Esophagus squamous epithelium (tissue), 5 donors: ENCODE results near the gene GAB2. TPM values are rescaled to one million over a fixed set of nuclear protein-coding genes. Genes with fewer than 3 reads are reported as not detected.

ENCODE experiments used
- DNase-seq: peaks from one replicate; lab custom pipeline; 2025; lab: John Stamatoyannopoulos, UW
- H3K27ac ChIP-seq, 4 donors: fragments of 200-600 bp; sonication (generic); one replicate each; pipeline ENCODE4 v1.5.1; 2016 to 2019; ENCODE audit warnings: mild to moderate bottlenecking in 1 of 4
- H3K27me3 ChIP-seq, 4 donors: fragments of 200-600 bp; sonication (generic); 1 replicate in 3 of 4; 2 replicates in 1 of 4; pipeline versions ENCODE4 v1.5.1 to v1.6.0; 2017 to 2021; ENCODE audit warnings: antibody characterized with exemption in 1 of 4
- H3K36me3 ChIP-seq, 3 donors: fragments of 200-600 bp; sonication (generic); one replicate each; pipeline ENCODE4 v1.5.1; 2016 to 2019
- H3K4me1 ChIP-seq, 3 donors: fragments of 200-600 bp; sonication (generic); one replicate each; pipeline ENCODE4 v1.5.1; 2017 to 2019
- H3K4me3 ChIP-seq, 4 donors: fragments of 200-600 bp; sonication (generic); 1 replicate in 3 of 4; 2 replicates in 1 of 4; pipeline ENCODE4 v1.5.1; 2016 to 2019; ENCODE audit warnings: mild to moderate bottlenecking in 2 of 4, moderate library complexity in 1 of 4
- H3K9me3 ChIP-seq, 3 donors: fragments of 200-600 bp; sonication (generic); one replicate each; pipeline ENCODE4 v1.5.1; 2016 to 2019
- CTCF ChIP-seq, 6 experiments: fragments of 450-650 bp in 4 of 6; fragments of 200-600 bp in 2 of 6; sonication (generic) in 2 of 6; IDR thresholded peaks; one replicate each; pipeline ENCODE4 v1.5.1; 2016 to 2019; ENCODE audit warnings: antibody characterized with exemption in 6 of 6, mild to moderate bottlenecking in 4 of 6, moderate library complexity in 4 of 6
- POLR2A ChIP-seq, 4 donors: fragments of 450-650 bp; IDR thresholded peaks; one replicate each; pipeline ENCODE4 v1.6.1; 2017; ENCODE audit warnings: antibody characterized with exemption in 4 of 4, mild to moderate bottlenecking in 4 of 4, moderate library complexity in 3 of 4
- WGBS, 2 donors: methylation state at CpG; one replicate each; pipeline ENCODE4 v1.1.5; 2018; 5-methylcytosine and 5-hydroxymethylcytosine counted together
- intact Hi-C: fragments of 100-400 bp; cut with DNase I; formaldehyde crosslinking; loops from one replicate; pipeline ENCODE4 v1.15.0; 2022
- total RNA-seq, 4 donors: library from RNA; depleted of rRNA; stranded (reverse); fragments of >200 nt; gene quantifications; one replicate each; pipeline ENCODE4 v1.1.0, GENCODE V29; 2016
- donor health status: DM: yes; HTN: yes; CAD: no.

The GAB2 gene
- total RNA-seq, 4 donors from 2014 or later = 4.6 to 23.7 (median 11.2) TPM

- WGBS, 2 donors = 83 to 96% methylated on average over 4 of the region's 4 CpGs
- Histone ChIP-seq H3K27ac (no peak overlapping the region), H3K4me1 (no peaks in the 10 kb centered on the region), H3K27me3 (no peaks in the 10 kb centered on the region), H3K9me3 (no peaks in the 10 kb centered on the region), H3K4me3 (no peak overlapping the region), H3K36me3 (peaks cover 0 to 4% (median 0%) of the 10 kb centered on the region in 3 donors)
- intact Hi-C loops = no loop called here
- TF ChIP-seq CTCF (IDR thresholded peaks at IDR 0.05) (no peak), POLR2A (IDR thresholded peaks at IDR 0.05) (no peak)
- no peak for DNase-seq
Measured at GRCh38 chr11:78449866-78450265, 32.2 kb upstream of the GAB2 start.

GRCh38 chr11:78446210-78446609 lies 28.6 kb upstream of the GAB2 start:
- Histone ChIP-seq H3K27me3 (no peaks in the 10 kb centered on the region), H3K4me1 (peaks cover 0 to 7% (median 0%) of the 10 kb centered on the region in 3 donors), H3K36me3 (peaks cover 0 to 28% (median 0%) of the 10 kb centered on the region in 3 donors), H3K4me3 (no peak overlapping the region), H3K9me3 (no peaks in the 10 kb centered on the region), H3K27ac (no peak overlapping the region)
- no peak for DNase-seq
- TF ChIP-seq POLR2A (IDR thresholded peaks at IDR 0.05) (no peak), CTCF (IDR thresholded peaks at IDR 0.05) (no peak)
- intact Hi-C loops = no loop called here

GRCh38 chr11:78444726-78445125 lies 27.1 kb upstream of the GAB2 start:
- intact Hi-C loops = no loop called here
- H3K9me3 ChIP-seq = no peaks in the 10 kb centered on the region
- no peak for TF ChIP-seq CTCF (IDR thresholded peaks at IDR 0.05)
- no peak for TF ChIP-seq POLR2A (IDR thresholded peaks at IDR 0.05)
- no peak overlapping the region for H3K27ac ChIP-seq
- no peak overlapping the region for H3K4me3 ChIP-seq
- peaks cover 0 to 31% (median 0%) of the 10 kb centered on the region in 3 donors for H3K36me3 ChIP-seq
- DNase-seq = no peak
- peaks cover 0 to 7% (median 0%) of the 10 kb centered on the region in 3 donors for H3K4me1 ChIP-seq
- WGBS, 2 donors = 50 to 85% methylated on average over 1 of the region's 1 CpG
- no peaks in the 10 kb centered on the region for H3K27me3 ChIP-seq

- 86 to 87% methylated on average over 4 of the region's 4 CpGs for WGBS, 2 donors
- Histone ChIP-seq H3K4me1 (peaks cover 0 to 7% (median 0%) of the 10 kb centered on the region in 3 donors), H3K27me3 (no peaks in the 10 kb centered on the region), H3K36me3 (peaks cover 0 to 37% (median 0%) of the 10 kb centered on the region in 3 donors), H3K4me3 (no peak overlapping the region), H3K9me3 (no peaks in the 10 kb centered on the region), H3K27ac (no peak overlapping the region)
- DNase-seq = no peak
- intact Hi-C loops = no loop called here
- TF ChIP-seq CTCF (IDR thresholded peaks at IDR 0.05) (no peak), POLR2A (IDR thresholded peaks at IDR 0.05) (no peak)
Measured at GRCh38 chr11:78441956-78442355, 24.3 kb upstream of the GAB2 start.

- Histone ChIP-seq H3K27me3 (no peaks in the 10 kb centered on the region), H3K36me3 (peaks cover 0 to 33% (median 0%) of the 10 kb centered on the region in 3 donors), H3K4me3 (no peak overlapping the region), H3K9me3 (no peaks in the 10 kb centered on the region), H3K4me1 (peaks cover 0 to 9% (median 0%) of the 10 kb centered on the region in 3 donors), H3K27ac (no peak overlapping the region)
- intact Hi-C loops = no loop called here
- no peak for TF ChIP-seq CTCF (IDR thresholded peaks at IDR 0.05)
- TF ChIP-seq POLR2A (IDR thresholded peaks at IDR 0.05) = no peak
- no peak for DNase-seq
- 68 to 76% methylated on average over 4 to 5 of the region's 5 CpGs for WGBS, 2 donors
Measured at GRCh38 chr11:78438298-78438975, 20.8 kb upstream of the GAB2 start.
